ENCODE data around the gene CCT8L2. TPM values are rescaled to one million over a fixed set of nuclear protein-coding genes. Genes with fewer than 3 reads are reported as not detected.
"Not testable (repeated sequence)": the region's sequence is repeated elsewhere in the genome, so short reads cannot be mapped to it uniquely, and the experiment has no call there.

CCT8L2 gene
- total and polyA plus RNA-seq, 5 donors: not detected

GRCh38 chr22:16557511-16557910 lies 35.1 kb downstream of the CCT8L2 start:
- WGBS: 82% methylated on average over 13 of the region's 13 CpGs
- peak in 1 of 3 donors; percentile 31 for DNase-seq
- H3K4me3 ChIP-seq (ENCODE audit: low read length); ATAC-seq; intact Hi-C loops (cut with DNase I); H3K27ac ChIP-seq (ENCODE audit: low read length); H3K9me3 ChIP-seq (ENCODE audit: control insufficient read depth, low read length); H3K27me3 ChIP-seq (ENCODE audit: control insufficient read depth, insufficient read depth); H3K4me1 ChIP-seq (ENCODE audit: control insufficient read depth, insufficient read depth, low read length): not testable (repeated sequence)

GRCh38 chr22:16555077-16555994 lies 37.3 kb downstream of the CCT8L2 start:
- intact Hi-C loops (cut with DNase I); H3K9me3 ChIP-seq (ENCODE audit: control insufficient read depth, low read length); H3K27ac ChIP-seq (ENCODE audit: low read length); DNase-seq; H3K4me3 ChIP-seq (ENCODE audit: low read length); ATAC-seq; H3K4me1 ChIP-seq (ENCODE audit: control insufficient read depth, insufficient read depth, low read length); H3K27me3 ChIP-seq (ENCODE audit: control insufficient read depth, insufficient read depth): not testable (repeated sequence)
- whole genome bisulfite sequencing: 81% methylated on average over 7 of the region's 8 CpGs

- 79% methylated on average over 1 of the region's 1 CpG for WGBS
- intact Hi-C loops (cut with DNase I): not testable (repeated sequence)
These were observed 49.3 kb downstream of the CCT8L2 start for GRCh38 chr22:16543310-16543709.

More at GRCh38 chr22:16543310-16543709, 49.3 kb downstream of the CCT8L2 start:
- not testable (repeated sequence) for H3K4me3 ChIP-seq (ENCODE audit: low read length); H3K9me3 ChIP-seq (ENCODE audit: control insufficient read depth, low read length); DNase-seq; H3K4me1 ChIP-seq (ENCODE audit: control insufficient read depth, insufficient read depth, low read length); H3K27me3 ChIP-seq (ENCODE audit: control insufficient read depth, insufficient read depth); H3K27ac ChIP-seq (ENCODE audit: low read length); ATAC-seq

Other genes starting within 250 kb of the CCT8L2 start
- not detected for gene XKR3, start 232.6 kb upstream of the CCT8L2 start, total RNA-seq
- not detected for gene XKR3, start 232.6 kb upstream of the CCT8L2 start, polyA plus RNA-seq

Measured in right cardiac atrium (tissue), 5 donors.